Lung microvascular endothelial cell (primary cell): ENCODE results near the gene RASGRF1. TPM values are rescaled to one million over a fixed set of nuclear protein-coding genes. Genes with fewer than 3 reads are reported as not detected.
"Not testable (repeated sequence)": the region's sequence is repeated elsewhere in the genome, so short reads cannot be mapped to it uniquely, and the experiment has no call there.

Experiments used
- DNase-seq, 2 donors: peaks; one replicate each; pipeline versions ENCODE4 v3.0.0 to v3.0.0-alpha.2; 2010; ENCODE audit warnings: low read depth in 2 of 2
- total RNA-seq: library from RNA; depleted of rRNA; stranded (reverse); fragments of >200 nt; gene quantifications from 2 replicates; pipeline ENCODE4 v1.2.1, GENCODE V29; 2014

Gene RASGRF1
- total RNA-seq, 1 donor from 2014 or later = 1.8 TPM

- no peak for DNase-seq
Observed at GRCh38 chr15:79006071-79006470, 84.5 kb downstream of the RASGRF1 start.

GRCh38 chr15:79004336-79004735 is 86.2 kb downstream of the RASGRF1 start:
- peak; percentile 33 to 66 for DNase-seq

DNA sequence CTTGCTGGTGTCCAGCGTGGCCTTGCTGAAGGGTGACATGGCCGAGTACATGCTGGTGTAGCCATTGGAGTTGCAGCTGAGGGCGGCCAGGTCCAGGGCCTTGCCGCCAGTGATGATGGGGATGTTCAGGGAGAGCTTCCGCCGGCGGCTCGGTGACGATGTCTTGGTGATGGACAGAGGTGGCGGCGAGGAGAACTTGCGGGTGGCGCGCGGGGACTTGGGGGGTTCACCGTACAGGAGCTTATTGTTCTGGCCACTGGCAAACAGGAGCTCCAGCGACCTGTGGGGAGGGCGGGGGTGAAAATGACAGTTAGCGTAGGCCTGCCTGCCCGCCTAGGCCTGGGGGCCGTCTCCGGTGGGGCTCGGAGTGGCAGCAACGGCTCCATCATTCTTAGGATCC is 86.7 kb downstream of the RASGRF1 start:
- DNase-seq = no peak

DNA sequence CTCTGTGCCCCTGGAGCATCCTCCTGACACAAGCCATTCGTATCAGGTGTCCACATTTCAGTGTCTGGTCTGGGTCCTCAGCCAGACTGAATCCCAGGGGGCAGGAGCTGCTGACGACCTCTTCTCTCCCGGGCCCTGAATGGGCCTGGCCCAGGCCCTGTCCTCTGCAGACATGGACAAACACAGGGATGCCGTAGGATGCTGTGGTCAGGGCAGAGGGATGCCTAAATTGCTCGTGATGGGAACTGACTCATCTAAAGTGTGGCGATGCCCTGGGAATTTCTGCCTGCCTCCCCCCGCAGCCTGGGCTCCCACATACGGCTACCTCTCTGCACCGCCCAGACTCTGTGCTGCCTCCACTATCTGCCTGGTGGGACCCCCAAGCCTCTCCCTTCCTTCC is 87.3 kb downstream of the RASGRF1 start:
- DNase-seq = peak in 1 of 2 donors; percentile 30

GRCh38 chr15:79002581-79002980 is 88.0 kb downstream of the RASGRF1 start:
- DNase-seq = no peak

GRCh38 chr15:78999636-79000035 is 90.9 kb downstream of the RASGRF1 start:
- DNase-seq = no peak

GRCh38 chr15:78998526-78998925 is 92.1 kb downstream of the RASGRF1 start:
- no peak for DNase-seq

GRCh38 chr15:78997981-78998499 is 92.5 kb downstream of the RASGRF1 start:
- peak; percentile 21 to 31 for DNase-seq

DNA sequence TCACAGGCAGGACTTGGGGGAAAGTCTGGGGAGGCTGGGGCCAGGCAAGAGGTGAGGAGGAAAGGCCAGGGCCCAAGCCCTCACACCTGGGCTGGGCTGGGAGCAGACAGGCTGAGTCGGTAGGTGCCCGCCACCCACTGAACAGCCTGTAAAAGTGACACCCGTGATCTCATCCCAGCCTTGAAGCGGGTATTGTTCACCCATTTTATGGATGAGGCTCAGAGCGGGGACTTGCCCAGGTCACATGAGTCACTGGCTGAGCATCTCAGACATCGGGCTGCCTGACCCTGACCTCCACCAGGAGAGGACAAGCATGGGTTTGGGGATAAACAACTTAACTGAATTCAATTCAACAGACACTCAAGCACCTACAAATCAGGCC is 93.7 kb downstream of the RASGRF1 start:
- peak in 1 of 2 donors; percentile 15 for DNase-seq

- peak; percentile 32 to 80 for DNase-seq
Observed at GRCh38 chr15:78995921-78996893, 94.4 kb downstream of the RASGRF1 start.

DNA sequence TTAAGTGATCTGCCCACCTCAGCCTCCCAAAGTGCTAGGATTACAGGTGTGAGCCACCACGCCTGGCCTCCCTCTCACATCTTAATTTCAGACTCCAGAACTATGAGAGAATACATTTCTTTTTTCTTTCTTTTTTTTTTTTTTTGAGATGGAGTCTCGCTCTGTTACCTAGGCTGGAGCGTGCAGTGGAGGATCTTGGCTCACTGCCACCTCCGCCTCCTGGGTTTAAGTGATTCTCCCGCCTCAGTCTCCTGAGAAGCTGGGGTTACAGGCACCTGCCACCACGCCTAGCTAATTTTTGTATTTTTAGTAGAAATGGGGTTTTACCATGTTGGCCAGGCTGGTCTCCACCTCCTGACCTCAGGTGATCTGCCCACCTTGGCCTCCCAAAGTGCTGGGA is 95.4 kb downstream of the RASGRF1 start:
- DNase-seq = not testable (repeated sequence)

GRCh38 chr15:78993931-78994530 is 96.5 kb downstream of the RASGRF1 start:
- no peak for DNase-seq

- no peak for DNase-seq
Observed at GRCh38 chr15:78993257-78993930, 97.2 kb downstream of the RASGRF1 start.

DNA sequence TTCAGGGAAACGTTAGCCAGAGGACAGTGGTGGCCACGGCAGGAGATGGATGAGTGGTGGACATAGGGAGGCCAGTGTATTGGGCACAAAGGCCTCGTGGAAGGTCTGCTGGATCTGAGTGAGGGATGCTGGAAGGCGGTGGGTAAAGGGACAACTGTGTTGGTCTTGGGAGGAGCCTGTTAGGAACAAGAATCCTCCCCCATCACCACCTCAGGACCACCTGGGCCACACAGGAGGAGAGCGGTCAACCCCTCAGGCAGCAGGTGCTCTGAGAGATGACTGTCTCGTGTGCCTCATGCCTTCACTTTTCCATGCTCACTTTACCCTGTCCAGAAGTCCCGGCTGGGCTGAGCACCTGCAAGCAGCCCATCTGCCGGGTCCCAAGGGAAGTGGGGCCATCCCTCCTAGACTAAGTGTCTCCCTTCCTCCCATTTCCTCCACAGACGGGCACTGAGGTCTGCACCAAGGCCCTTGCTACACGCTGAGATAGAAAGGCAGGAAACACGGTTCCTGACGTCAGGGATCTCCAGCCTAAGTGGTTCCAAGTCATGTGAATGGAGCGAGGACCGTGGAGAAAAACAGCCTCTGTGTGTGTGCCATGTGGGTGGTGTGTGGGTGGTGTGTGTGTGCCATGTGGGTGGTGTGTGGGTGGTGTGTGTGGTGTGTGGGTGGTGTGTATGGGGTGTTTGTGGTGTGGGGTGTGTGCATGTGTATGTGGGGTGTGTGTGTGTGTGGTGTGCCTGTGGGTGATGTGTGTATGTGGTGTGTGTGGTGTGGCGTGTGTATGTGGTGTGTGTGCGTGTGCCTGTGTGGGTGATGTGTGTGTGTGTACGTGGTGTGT is 97.9 kb downstream of the RASGRF1 start:
- peak; percentile 62 to 89 for DNase-seq

DNA sequence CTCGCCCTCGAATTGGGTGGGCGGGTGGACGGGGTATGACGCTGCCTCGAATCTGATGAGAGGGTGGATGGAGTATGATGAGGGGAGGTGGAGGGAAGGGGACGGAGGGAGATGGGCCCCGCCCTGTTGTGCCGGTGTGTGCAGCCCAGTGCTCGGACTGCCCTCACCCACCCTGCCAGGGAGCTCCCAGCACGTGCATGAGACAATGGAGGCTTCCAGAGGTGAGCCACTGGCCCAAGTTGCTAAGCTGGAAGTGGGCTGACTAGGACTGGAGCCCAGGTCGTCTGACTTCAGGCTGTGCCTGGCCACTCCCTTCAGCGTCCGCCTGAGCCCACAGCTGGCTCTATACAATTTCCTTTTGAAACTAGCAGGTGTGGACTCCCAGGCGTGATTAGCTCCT is 98.7 kb downstream of the RASGRF1 start:
- no peak for DNase-seq

DNA sequence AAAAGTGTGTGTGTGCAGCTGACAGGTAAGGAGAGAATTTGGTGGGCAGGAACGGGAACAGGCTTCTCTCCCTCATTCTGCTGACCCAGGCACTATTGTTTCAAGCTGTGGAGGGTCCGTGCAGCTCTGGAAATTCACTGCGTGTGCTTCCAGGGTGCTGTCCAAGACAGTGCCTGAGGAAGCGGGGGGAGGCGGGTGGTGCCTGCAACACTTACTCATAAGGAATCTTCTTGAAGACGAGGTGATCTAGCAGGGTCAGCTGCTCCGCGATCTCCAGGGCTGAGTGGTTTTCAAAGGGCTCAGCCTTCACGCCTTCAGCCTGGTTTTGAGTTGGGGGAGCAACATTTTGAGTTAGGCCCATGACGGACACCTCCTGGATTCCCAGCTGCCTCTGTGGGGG is 99.1 kb downstream of the RASGRF1 start:
- peak in 1 of 2 donors; percentile 21 for DNase-seq

- no peak for DNase-seq
Observed at GRCh38 chr15:78990278-78990677, 100.3 kb downstream of the RASGRF1 start.

DNA sequence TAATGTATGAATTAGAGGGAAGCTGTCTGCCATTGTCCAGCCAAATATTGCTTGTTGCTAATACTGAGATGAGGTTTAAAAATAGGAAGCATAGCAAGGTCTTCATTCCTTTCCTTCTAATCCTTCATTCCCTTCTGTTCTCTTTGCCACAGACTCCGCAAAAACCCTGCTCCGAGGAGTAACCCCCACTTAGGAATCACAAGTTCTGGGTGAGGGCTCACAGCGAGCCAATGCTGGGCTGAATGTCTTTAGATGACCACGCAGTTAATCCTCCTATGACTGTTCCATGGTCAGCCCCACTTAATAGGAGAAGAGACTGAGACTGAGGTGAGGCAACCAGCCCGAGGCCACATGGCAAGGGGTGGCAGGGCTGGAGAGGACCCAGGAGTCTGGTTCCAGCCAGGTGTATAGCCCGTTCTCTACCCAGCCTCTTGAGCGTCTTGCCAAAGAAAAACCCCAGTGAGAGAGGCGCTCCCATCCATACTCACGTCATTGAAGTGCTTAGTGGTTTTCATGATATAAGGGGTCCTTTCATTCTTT is 100.8 kb downstream of the RASGRF1 start:
- no peak for DNase-seq

- DNase-seq = peak; percentile 81 to 98
Observed at GRCh38 chr15:78988361-78988911, 102.1 kb downstream of the RASGRF1 start.
